Adrenal gland (tissue), 12 donors: Measurements from ENCODE around the gene FBXL17. TPM values are rescaled to one million over a fixed set of nuclear protein-coding genes. Genes with fewer than 3 reads are reported as not detected.

Source experiments
- DNase-seq, 7 donors: peaks; one replicate each; pipeline ENCODE4 v3.0.0-alpha.2; 2019 to 2020
- H3K27ac ChIP-seq, 5 donors: fragments of 200-600 bp; sonication (generic) in 4 of 5; 1 replicate in 3 of 5; 2 replicates in 2 of 5; pipeline versions ENCODE4 v1.5.1 to v1.8.0; 2016 to 2020; ENCODE audit warnings: mild to moderate bottlenecking in 1 of 5
- H3K27me3 ChIP-seq: fragments of 200-600 bp; 2 replicates; pipeline ENCODE4 v1.8.0; 2021
- H3K36me3 ChIP-seq, 2 donors: fragments of 200-600 bp; replicated peaks in 1 of 2; 1 replicate in 1 of 2; 2 replicates in 1 of 2; pipeline versions ENCODE4 v1.5.1 to v1.8.0; 2018 to 2022
- H3K4me1 ChIP-seq, 2 donors: fragments of 200-600 bp; replicated peaks in 1 of 2; 1 replicate in 1 of 2; 2 replicates in 1 of 2; pipeline versions ENCODE4 v1.5.1 to v1.8.0; 2018 to 2021
- H3K4me3 ChIP-seq, 4 donors: fragments of 200-600 bp; sonication (generic) in 3 of 4; one replicate each; pipeline ENCODE4 v1.5.1; 2016 to 2018
- H3K9me3 ChIP-seq, 3 donors: fragments of 200-600 bp; sonication (generic) in 1 of 3; replicated peaks in 1 of 3; 1 replicate in 2 of 3; 2 replicates in 1 of 3; pipeline versions ENCODE4 v1.5.1 to v1.8.0; 2016 to 2021
- POLR2A ChIP-seq, 2 donors: fragments of 450-650 bp; IDR thresholded peaks; one replicate each; pipeline ENCODE4 v1.6.1; 2017; ENCODE audit warnings: antibody characterized with exemption in 2 of 2, mild to moderate bottlenecking in 2 of 2, moderate library complexity in 1 of 2
- WGBS, 4 donors: extraction: QIAGEN DNeasy Blood & Tissue Kit in 2 of 4; methylation state at CpG; one replicate each; pipeline versions ENCODE4 v1.1.5 to v1.1.7; 2013 to 2017; 5-methylcytosine and 5-hydroxymethylcytosine counted together
- intact Hi-C, 2 donors: fragments of 100-400 bp; cut with DNase I; formaldehyde crosslinking; loops; one replicate each; pipeline versions ENCODE4 v1.14.1 to v1.15.0; 2022 to 2023
- polyA plus RNA-seq, 3 donors: library from polyadenylated mRNA; stranded (reverse); fragments of 200-250 nt in 2 of 3; fragments of 350-450 nt in 1 of 3; fragmentation: Illumina TruSeq in 1 of 3; extraction: RNeasy Lipid Tissue Mini Kit (QIAGEN cat#74804) in 1 of 3; gene quantifications; one replicate each; pipeline ENCODE4 v1.2.3, GENCODE V29; 2013 to 2014
- total RNA-seq, 9 donors: library from RNA; depleted of rRNA in 4 of 9; stranded (reverse); fragments of >200 nt in 4 of 9; fragments of 120-200 nt in 1 of 9; fragmentation: NEBNext Ultra II Directional in 1 of 9; extraction: Animal tissue kit (Norgen Biotek cat#: 25700) in 1 of 9; gene quantifications; one replicate each; pipeline versions ENCODE4 v1.1.0 to v1.2.4, GENCODE V29; 2013 to 2023
- TF ChIP-seq, protein P1 (sequence below), 6 experiments: fragments of 450-650 bp in 4 of 6; fragments of 200-600 bp in 2 of 6; sonication (generic) in 1 of 6; IDR thresholded peaks; 1 replicate in 5 of 6; 2 replicates in 1 of 6; pipeline versions ENCODE4 v1.5.1 to v1.8.0; 2016 to 2021; ENCODE audit warnings: antibody characterized with exemption in 6 of 6, mild to moderate bottlenecking in 2 of 6, moderate library complexity in 1 of 6
- donor health status: healthy with polysubstance abuse.
- donor health status: Bipolar disorder and iron deficiency.
- donor health status: DM: yes; HTN: yes; CAD: no.
- donor health status: DM: no; HTN: no; CAD: no.
- donor health status: DM: no; HTN: no; CAD: no.
- donor health status: DM: yes; HTN: yes; CAD: no.

The FBXL17 gene
- total and polyA plus RNA-seq, 12 donors = 4.4 to 29.4 (median 21.3) TPM

DNA sequence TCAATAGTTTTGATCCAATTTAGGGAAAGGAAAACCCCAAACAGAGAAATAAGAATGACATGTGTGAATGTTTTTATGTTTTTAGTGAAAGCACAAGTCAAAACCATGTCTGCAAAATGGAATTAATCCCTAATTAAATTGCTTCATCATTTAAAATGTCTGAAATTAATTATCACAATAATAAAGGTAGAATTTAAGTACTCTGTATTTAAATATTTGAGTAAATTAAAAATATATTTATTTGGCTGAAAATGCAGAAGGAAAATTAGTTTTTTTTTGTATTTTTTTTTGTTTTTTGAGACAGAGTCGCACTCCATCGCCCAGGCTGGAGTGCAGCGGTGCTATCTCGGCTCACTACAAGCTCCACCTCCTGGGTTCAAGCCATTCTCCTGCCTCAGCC is 380.7 kb downstream of the FBXL17 start:
- H3K9me3 ChIP-seq = no peaks in the 10 kb centered on the region

DNA sequence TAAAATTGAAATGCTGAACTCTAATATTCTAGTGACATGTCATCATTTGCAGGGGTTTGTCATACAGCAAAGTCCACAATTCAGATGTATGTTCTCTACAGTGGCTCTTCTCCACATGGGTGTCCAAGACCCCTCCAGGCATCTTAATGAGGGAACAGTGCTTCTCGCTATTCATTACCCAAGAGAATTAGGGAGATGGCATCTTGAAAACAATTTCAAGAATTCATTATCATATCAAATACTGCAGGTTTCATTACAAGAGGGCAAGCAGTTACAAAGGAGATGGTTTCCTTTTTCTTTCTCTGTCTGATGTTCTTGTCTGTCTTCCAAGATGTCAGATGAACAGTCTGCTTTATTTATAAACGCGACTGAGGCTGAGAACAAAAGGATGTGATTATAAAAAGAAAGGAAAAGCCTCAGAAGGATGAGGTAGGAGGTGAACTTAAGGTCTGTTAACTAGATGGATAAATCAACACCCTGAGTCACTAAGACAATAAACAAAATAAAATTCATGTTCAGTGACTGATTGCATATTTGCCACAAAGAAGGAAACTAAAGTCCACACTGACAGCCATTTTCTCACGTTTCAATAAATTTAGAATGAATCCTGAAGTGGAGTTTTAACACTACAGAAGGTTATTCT is 384.4 kb downstream of the FBXL17 start:
- no peaks in the 10 kb centered on the region for H3K27me3 ChIP-seq
- intact Hi-C loops = no loop called here
- DNase-seq = no peak
- TF ChIP-seq, protein P1, sequence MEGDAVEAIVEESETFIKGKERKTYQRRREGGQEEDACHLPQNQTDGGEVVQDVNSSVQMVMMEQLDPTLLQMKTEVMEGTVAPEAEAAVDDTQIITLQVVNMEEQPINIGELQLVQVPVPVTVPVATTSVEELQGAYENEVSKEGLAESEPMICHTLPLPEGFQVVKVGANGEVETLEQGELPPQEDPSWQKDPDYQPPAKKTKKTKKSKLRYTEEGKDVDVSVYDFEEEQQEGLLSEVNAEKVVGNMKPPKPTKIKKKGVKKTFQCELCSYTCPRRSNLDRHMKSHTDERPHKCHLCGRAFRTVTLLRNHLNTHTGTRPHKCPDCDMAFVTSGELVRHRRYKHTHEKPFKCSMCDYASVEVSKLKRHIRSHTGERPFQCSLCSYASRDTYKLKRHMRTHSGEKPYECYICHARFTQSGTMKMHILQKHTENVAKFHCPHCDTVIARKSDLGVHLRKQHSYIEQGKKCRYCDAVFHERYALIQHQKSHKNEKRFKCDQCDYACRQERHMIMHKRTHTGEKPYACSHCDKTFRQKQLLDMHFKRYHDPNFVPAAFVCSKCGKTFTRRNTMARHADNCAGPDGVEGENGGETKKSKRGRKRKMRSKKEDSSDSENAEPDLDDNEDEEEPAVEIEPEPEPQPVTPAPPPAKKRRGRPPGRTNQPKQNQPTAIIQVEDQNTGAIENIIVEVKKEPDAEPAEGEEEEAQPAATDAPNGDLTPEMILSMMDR (IDR thresholded peaks at IDR 0.05) = no peak
- TF ChIP-seq POLR2A (IDR thresholded peaks at IDR 0.05) = no peak
- 56 to 66% (median 61%) methylated on average over 4 of the region's 4 CpGs for WGBS, 4 donors
- H3K27ac ChIP-seq = no peak overlapping the region
- H3K4me3 ChIP-seq = no peak overlapping the region
- H3K9me3 ChIP-seq = no peaks in the 10 kb centered on the region
- H3K4me1 ChIP-seq = no peaks in the 10 kb centered on the region
- no peaks in the 10 kb centered on the region for H3K36me3 ChIP-seq

More for the DNA sequence above, 380.7 kb downstream of the FBXL17 start:
- Histone ChIP-seq H3K27me3 (no peaks in the 10 kb centered on the region), H3K4me1 (peaks cover 8 to 9% of the 10 kb centered on the region in 2 donors), H3K36me3 (no peaks in the 10 kb centered on the region), H3K27ac (no peak overlapping the region), H3K4me3 (no peak overlapping the region)
- intact Hi-C loops = no loop called here
- no peak for DNase-seq
- TF ChIP-seq, protein P1 (IDR thresholded peaks at IDR 0.05) = no peak
- TF ChIP-seq POLR2A (IDR thresholded peaks at IDR 0.05) = no peak
- 84 to 99% (median 98%) methylated on average over 4 of the region's 4 CpGs for WGBS, 4 donors

DNA sequence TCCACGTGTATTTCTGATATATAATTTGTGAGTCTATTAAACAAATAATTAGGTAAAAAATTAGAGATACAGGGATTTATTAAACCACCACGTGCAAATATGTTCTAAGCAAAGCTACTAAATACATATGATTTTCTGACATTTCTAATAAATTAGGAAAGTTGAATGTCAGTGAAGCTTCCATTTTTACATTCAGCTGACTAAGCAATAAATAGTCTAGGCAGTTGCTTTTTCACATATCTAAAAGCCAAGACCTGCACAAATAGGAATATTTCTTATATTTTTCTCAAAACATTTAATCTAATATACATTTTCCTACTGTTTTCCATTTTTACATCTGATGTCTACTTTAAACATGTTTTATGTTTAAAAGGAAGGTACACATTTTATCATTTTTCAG is 388.6 kb downstream of the FBXL17 start:
- intact Hi-C loops = no loop called here
- no peak overlapping the region for H3K4me3 ChIP-seq
- no peaks in the 10 kb centered on the region for H3K9me3 ChIP-seq
- no peak for DNase-seq
- H3K27ac ChIP-seq = no peak overlapping the region
- 91 to 96% (median 94%) methylated on average over 2 of the region's 2 CpGs for WGBS, 4 donors
- no peaks in the 10 kb centered on the region for H3K27me3 ChIP-seq
- no peaks in the 10 kb centered on the region for H3K4me1 ChIP-seq
- no peaks in the 10 kb centered on the region for H3K36me3 ChIP-seq
- TF ChIP-seq, protein P1 (IDR thresholded peaks at IDR 0.05) = no peak
- TF ChIP-seq POLR2A (IDR thresholded peaks at IDR 0.05) = no peak

DNA sequence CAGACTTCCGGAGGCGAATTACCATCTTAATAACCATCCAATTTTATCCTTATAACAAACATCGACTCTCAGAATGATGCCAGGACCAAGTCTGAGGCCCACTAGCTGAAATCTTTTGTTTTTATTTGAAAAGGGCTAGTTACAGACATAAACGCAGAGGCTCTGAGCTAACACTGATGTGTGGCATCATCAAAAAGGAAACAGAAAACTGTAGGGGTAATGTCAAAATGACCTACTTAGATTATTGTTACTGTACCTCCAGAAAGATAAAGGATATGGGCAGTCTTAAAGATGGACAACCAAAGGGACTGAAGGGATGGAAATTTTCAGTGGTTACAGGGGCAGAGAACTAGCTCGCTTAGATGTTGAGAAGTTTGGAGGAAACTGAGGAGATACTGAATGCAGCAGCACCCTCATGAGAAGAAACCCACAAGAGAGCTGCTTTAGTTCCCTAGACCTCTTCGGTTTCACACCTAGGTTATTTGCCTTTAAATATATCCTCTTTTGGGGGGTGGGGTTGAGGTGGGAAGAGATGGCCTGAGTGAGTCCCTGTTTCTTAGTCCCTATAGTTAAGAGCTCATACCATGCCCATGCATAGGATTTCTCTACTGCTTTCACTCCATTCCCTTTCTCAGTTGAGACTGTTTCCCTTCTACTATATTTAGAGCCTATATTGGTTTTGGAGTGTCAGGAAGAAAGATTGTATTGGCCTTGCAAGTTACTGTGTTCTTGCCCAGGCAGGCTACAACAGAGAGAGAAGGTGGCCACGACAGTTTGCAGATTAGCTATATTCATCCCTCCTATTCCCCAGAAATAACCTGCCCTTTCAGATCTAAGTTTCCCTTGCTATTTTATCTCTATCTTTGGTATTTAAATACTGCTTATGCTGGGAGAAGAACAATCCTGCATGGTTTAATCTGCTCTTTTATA is 390.8 kb downstream of the FBXL17 start:
- TF ChIP-seq, protein P1 (IDR thresholded peaks at IDR 0.05) = no peak
- no peak for TF ChIP-seq POLR2A (IDR thresholded peaks at IDR 0.05)
- Histone ChIP-seq H3K27me3 (no peaks in the 10 kb centered on the region), H3K36me3 (no peaks in the 10 kb centered on the region), H3K4me1 (no peaks in the 10 kb centered on the region), H3K9me3 (no peaks in the 10 kb centered on the region), H3K4me3 (no peak overlapping the region), H3K27ac (no peak overlapping the region)
- 83 to 85% (median 85%) methylated on average over 7 of the region's 7 CpGs for WGBS, 4 donors
- no peak for DNase-seq
- intact Hi-C loops = no loop called here
